Measurements from ENCODE around the gene CAPZB.

- TF ChIP-seq CTCF (conservative IDR thresholded peaks at IDR 0.05; ENCODE audit: low read depth, low read length) (no peak), RAD21 (IDR thresholded peaks at IDR 0.05; ENCODE audit: low read length) (no peak), POLR2A (IDR thresholded peaks at IDR 0.05; ENCODE audit: low read depth, low read length) (no peak), CEBPB (IDR thresholded peaks at IDR 0.05; ENCODE audit: low read depth, low read length) (no peak), USF2 (IDR thresholded peaks at IDR 0.05; ENCODE audit: low read depth, low read length) (no peak), SMC3 (IDR thresholded peaks at IDR 0.05; ENCODE audit: low read depth, low read length) (no peak), CHD1 (IDR thresholded peaks at IDR 0.05; ENCODE audit: low read depth, low read length) (no peak), MXI1 (IDR thresholded peaks at IDR 0.05; ENCODE audit: borderline replicate concordance, low read depth, low read length) (no peak)
Measured at GRCh38 chr1:19313961-19314882, 171.1 kb downstream of the CAPZB start.
